ENCODE results near the gene PLAAT5. TPM values are rescaled to one million over a fixed set of nuclear protein-coding genes. Genes with fewer than 3 reads are reported as not detected.

Gene PLAAT5
- total RNA-seq, 1 donor from 2014 or later: 3.8 TPM

DNA sequence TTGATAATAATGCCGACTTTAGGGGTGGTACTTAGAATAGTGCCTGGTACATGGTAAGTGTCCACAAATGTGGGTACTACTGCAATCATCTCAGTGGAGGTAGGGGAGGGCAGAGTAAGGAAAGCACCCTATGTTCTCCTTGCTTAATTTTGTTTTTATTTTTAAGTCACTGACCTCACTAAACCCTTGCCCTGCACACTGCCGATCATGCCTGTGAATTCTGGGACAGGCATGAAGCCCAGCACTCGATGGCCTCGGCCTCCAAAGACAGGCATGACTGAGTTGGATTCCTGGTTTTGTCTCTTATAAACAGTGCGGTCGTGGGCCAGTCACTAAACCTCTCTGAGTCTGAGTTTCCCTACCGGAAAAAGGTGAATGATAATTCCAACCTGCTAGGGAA lies 21.8 kb upstream of the PLAAT5 start:
- TF ChIP-seq, protein P1, sequence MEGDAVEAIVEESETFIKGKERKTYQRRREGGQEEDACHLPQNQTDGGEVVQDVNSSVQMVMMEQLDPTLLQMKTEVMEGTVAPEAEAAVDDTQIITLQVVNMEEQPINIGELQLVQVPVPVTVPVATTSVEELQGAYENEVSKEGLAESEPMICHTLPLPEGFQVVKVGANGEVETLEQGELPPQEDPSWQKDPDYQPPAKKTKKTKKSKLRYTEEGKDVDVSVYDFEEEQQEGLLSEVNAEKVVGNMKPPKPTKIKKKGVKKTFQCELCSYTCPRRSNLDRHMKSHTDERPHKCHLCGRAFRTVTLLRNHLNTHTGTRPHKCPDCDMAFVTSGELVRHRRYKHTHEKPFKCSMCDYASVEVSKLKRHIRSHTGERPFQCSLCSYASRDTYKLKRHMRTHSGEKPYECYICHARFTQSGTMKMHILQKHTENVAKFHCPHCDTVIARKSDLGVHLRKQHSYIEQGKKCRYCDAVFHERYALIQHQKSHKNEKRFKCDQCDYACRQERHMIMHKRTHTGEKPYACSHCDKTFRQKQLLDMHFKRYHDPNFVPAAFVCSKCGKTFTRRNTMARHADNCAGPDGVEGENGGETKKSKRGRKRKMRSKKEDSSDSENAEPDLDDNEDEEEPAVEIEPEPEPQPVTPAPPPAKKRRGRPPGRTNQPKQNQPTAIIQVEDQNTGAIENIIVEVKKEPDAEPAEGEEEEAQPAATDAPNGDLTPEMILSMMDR (IDR thresholded peaks at IDR 0.05; ENCODE audit: unreplicated experiment): no peak
- H3K27me3 Mint-ChIP-seq (ENCODE audit: unreplicated experiment): peaks cover 3% of the 10 kb centered on the region
- peaks cover 19% of the 10 kb centered on the region for H3K4me1 Mint-ChIP-seq (ENCODE audit: unreplicated experiment)
- H3K36me3 Mint-ChIP-seq (ENCODE audit: low read depth, unreplicated experiment): no peaks in the 10 kb centered on the region
- no peak overlapping the region for H3K27ac Mint-ChIP-seq (ENCODE audit: unreplicated experiment)
- no peaks in the 10 kb centered on the region for H3K9me3 Mint-ChIP-seq (ENCODE audit: unreplicated experiment)
- no peak for DNase-seq (ENCODE audit: low spot score)
- no peak overlapping the region for H3K4me3 Mint-ChIP-seq (ENCODE audit: unreplicated experiment)

DNA sequence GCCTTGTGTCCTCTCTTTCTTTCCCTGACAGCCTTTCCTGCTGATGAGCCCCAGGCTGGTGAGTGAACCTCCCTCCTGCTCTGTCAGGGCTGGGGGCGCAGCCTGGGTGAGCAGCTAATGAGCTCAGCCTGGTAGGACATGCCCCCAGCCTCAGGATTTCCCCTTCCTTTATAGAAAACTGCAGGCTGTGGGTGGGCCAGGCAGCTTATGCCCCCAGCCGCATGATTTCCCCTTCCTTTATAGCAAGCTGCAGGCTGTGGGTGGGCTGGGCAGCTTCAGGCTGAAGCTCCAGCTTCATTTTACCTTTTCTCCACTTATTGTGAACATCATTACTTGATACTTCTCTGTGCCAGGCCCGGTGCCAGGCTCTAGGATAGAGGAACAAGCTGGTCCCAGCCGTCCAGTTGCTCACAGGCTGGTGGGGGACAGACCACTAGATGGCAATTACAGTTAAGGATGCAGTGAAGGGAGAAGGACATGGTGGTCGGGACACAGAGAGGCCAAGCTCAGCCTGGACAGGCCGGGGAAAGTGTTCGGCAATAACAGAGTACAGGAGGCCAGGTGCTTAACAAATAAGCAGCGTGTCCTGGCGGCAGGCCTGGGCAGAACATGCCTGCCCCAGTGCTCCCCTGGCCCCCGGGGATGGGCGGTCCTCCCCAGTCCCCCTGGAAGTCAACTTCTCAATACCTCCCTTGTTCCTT lies 20.2 kb upstream of the PLAAT5 start:
- no peaks in the 10 kb centered on the region for H3K36me3 Mint-ChIP-seq (ENCODE audit: low read depth, unreplicated experiment)
- TF ChIP-seq, protein P1 (IDR thresholded peaks at IDR 0.05; ENCODE audit: unreplicated experiment): no peak
- H3K4me1 Mint-ChIP-seq (ENCODE audit: unreplicated experiment): peaks cover 19% of the 10 kb centered on the region
- peak; percentile 39 for DNase-seq (ENCODE audit: low spot score)
- H3K27me3 Mint-ChIP-seq (ENCODE audit: unreplicated experiment): peaks cover 5% of the 10 kb centered on the region
- peak overlapping the region; percentile 42 for H3K27ac Mint-ChIP-seq (ENCODE audit: unreplicated experiment)
- peak overlapping the region; percentile 42 for H3K4me3 Mint-ChIP-seq (ENCODE audit: unreplicated experiment)
- H3K9me3 Mint-ChIP-seq (ENCODE audit: unreplicated experiment): no peaks in the 10 kb centered on the region

DNA sequence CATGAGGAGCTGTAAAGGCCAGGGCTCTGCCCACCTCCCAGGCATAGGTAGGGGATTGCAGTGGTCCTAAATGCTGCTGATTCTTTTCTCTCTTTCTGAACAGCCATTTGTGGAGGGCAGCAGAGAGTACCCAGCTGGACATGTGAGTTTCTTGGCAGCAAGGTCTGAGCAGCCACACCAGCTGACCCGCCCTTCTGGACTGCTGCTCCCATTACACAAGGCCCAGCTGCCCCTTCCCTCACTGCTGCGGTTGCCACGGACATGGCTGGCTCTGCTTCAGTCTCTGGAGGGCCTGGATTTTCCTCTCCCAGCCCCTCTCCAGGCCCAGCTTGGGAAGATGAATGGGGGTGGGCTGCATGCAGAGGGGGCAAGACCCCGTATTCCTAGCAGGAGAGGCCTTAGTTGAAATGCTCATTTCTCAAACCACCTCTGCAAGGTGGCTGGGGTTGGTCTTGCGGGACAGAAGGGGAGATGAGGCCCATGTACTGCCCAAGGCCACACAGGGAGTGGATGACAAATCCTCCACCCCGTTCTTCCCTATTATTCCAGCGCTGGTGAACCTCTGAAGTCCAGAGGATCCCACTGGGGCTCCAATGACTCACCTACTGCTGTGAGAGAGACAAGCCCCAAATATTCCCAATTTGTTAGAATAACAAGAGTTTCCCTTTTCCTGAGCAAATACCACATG lies 19.5 kb upstream of the PLAAT5 start:
- H3K27me3 Mint-ChIP-seq (ENCODE audit: unreplicated experiment): peaks cover 5% of the 10 kb centered on the region
- TF ChIP-seq, protein P1 (IDR thresholded peaks at IDR 0.05; ENCODE audit: unreplicated experiment): no peak
- peak overlapping the region; percentile 42 for H3K27ac Mint-ChIP-seq (ENCODE audit: unreplicated experiment)
- H3K4me1 Mint-ChIP-seq (ENCODE audit: unreplicated experiment): peaks cover 19% of the 10 kb centered on the region
- DNase-seq (ENCODE audit: low spot score): no peak
- H3K4me3 Mint-ChIP-seq (ENCODE audit: unreplicated experiment): no peak overlapping the region
- H3K9me3 Mint-ChIP-seq (ENCODE audit: unreplicated experiment): no peaks in the 10 kb centered on the region
- H3K36me3 Mint-ChIP-seq (ENCODE audit: low read depth, unreplicated experiment): no peaks in the 10 kb centered on the region

DNA sequence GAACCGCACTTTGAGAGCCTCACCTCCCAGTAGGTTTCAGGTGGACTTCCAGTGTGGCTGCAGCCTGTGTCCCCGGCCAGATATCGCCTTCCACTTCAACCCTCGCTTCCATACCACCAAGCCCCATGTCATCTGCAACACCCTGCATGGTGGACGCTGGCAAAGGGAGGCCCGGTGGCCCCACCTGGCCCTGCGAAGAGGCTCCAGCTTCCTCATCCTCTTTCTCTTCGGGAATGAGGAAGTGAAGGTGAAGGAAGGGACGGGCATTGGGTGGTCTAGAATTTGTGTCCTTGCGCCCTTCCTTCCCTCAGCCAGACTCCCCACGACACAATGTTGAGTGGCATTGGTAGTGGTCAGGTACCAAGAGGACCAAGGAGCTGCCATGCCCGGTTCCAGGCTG lies 17.8 kb upstream of the PLAAT5 start:
- peaks cover 24% of the 10 kb centered on the region for H3K4me1 Mint-ChIP-seq (ENCODE audit: unreplicated experiment)
- no peaks in the 10 kb centered on the region for H3K9me3 Mint-ChIP-seq (ENCODE audit: unreplicated experiment)
- DNase-seq (ENCODE audit: low spot score): no peak
- no peak overlapping the region for H3K4me3 Mint-ChIP-seq (ENCODE audit: unreplicated experiment)
- H3K36me3 Mint-ChIP-seq (ENCODE audit: low read depth, unreplicated experiment): peaks cover 4% of the 10 kb centered on the region
- no peak overlapping the region for H3K27ac Mint-ChIP-seq (ENCODE audit: unreplicated experiment)
- TF ChIP-seq, protein P1 (IDR thresholded peaks at IDR 0.05; ENCODE audit: unreplicated experiment): no peak
- peaks cover 5% of the 10 kb centered on the region for H3K27me3 Mint-ChIP-seq (ENCODE audit: unreplicated experiment)

DNA sequence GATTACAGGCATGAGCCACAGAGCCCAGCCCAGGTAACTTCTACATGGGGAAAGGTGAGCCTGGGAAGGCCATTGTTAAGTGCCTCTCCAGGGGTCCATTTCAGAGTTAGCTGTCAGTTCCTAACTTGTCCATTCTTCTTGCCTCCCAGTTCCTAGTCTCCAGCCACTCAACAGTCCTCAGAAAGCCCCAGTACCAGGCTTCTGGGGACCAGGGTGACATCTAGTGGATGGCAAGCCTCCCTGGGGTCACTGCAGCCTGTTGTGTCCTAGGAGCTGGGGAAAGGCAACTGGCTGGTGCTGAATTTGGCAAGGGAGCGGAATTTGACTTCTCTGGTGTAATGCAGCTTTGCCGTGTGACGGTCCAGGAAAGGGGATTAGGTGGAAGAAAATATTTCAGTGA lies 17.0 kb upstream of the PLAAT5 start:
- Mint-ChIP-seq H3K27me3 (ENCODE audit: unreplicated experiment) (peaks cover 7% of the 10 kb centered on the region), H3K27ac (ENCODE audit: unreplicated experiment) (no peak overlapping the region), H3K4me3 (ENCODE audit: unreplicated experiment) (no peak overlapping the region), H3K4me1 (ENCODE audit: unreplicated experiment) (peaks cover 30% of the 10 kb centered on the region), H3K36me3 (ENCODE audit: low read depth, unreplicated experiment) (peaks cover 4% of the 10 kb centered on the region), H3K9me3 (ENCODE audit: unreplicated experiment) (no peaks in the 10 kb centered on the region)
- DNase-seq (ENCODE audit: low spot score): peak; percentile 42
- TF ChIP-seq, protein P1 (IDR thresholded peaks at IDR 0.05; ENCODE audit: unreplicated experiment): no peak

Data from endothelial cell (in vitro differentiated cells).